Measurements from ENCODE around the gene SOX9.
A peak's percentile ranks its signal among the peaks of the same experiment; 100 is the strongest.
"Not testable (repeated sequence)": the region's sequence is repeated elsewhere in the genome, so short reads cannot be mapped to it uniquely, and the experiment has no call there.

SOX9 gene

GRCh38 chr17:72111336-72111923 is 9.4 kb upstream of the SOX9 start:
- DNase-seq: no peak

- DNase-seq: not testable (repeated sequence)
Observed at GRCh38 chr17:72111926-72112325, 8.9 kb upstream of the SOX9 start.

- DNase-seq: no peak
Observed at GRCh38 chr17:72113751-72114150, 7.1 kb upstream of the SOX9 start.

- DNase-seq: no peak
Observed at GRCh38 chr17:72115781-72116525, 4.9 kb upstream of the SOX9 start.

DNA sequence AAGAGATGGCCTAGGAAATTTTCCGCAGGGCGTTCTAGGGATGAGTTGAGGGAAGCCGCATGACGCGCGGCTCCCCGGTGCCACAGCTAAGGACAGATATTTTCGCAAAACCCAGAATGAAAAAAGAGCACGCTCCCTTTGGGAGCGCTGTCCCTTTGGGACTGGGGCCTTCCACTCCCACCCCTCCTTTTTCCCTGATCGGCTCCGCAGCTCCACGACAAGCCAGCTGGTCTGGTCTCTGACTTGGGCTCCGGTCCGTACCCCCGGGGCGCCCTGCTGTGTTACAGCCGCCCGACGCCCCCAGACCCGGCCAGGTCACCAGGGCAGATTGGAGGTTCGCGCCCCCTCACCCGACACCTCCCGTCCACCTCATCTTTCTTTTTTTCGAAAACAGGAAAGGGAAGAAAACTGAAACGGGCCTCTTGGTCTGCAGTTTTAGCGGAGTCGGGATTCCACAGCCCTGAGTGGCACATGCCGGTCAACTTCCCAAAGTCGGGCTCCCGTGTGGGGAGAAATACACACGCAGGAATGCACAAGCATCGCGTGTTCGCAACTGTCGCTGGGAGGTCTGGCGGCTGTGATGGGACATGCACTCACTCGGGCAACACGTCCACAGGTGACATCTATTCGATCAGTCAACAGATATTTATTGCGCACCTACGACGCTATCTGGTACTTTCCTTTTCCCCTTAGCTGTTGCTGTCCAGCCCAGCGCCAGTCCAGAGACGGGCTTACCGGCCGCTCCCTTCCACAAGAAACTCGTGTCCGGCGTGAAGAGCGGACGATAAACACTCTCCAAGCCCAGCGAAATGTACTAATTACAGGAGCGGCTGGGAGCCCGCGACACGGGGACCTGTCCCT is 3.9 kb upstream of the SOX9 start:
- no peak for DNase-seq

GRCh38 chr17:72117535-72118334 is 3.1 kb upstream of the SOX9 start:
- no peak for DNase-seq

DNA sequence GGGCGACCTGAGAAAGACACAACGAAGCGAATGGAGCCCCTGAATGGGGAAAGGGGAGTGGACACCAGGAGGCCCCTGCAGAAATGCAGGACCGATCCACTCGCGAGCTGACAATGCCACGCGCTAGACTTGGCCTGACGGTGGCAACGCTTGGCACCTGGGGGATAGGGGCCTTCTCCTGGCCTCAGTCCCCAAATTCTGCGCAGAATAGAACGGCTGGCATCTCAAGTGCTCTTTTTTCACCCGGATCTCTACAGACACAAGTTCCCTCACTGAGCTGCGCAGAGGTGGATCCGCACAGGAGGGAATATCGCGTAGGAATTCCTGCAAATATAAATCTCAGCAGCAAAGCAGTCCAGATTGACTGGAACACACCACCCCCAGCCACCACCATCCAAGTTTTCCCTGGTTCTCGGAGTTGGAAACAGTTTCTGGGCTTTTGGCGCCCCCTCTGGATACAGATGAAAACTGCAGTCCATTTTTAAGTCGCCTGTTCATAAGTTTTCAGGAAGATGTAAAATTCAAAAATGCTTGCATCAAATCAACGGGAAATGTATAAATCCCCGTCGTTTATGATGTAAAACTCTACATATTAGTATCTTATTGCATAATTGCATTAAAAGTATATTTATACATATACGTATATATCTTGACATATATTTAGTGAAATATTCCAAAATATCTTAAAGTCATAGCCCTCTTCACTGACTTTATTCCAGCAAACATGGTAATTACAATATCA is 2.3 kb upstream of the SOX9 start:
- DNase-seq: peak; percentile 80

DNA sequence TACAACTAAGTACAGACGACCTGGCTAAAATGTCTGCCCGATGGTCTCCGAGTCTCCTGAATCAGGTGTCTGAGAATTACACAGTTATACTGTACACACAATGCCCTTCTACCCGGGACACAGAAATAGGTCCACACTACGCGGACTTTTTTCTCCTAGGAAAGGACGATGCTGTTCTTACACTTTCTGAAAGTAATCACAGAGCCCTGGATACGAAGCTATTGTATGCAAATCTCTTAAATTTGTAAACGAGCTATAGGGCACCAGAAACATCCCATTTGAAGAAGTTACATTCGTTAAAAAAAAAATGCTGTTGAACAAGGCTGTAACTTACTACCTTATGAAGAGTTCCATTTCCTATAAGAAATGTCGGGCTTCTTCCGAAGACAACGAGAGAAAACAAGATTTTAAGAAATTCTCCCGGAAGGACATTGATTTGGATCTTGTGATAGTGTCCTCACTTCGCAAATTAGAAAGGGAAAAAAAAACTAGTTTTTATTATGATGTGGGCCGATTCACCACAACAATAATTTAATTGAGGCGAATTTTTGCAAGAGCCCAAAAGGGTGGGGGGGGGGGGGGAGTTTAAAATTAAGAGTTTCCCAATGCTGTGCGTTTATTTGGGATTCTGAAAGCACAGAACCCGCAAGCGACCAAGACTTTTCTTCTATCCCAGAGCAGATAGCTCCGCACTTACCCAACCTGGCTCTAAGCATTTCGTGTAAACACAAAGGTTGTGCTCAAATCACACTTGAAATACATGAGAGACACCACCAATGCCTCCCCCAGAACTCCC is 1.5 kb upstream of the SOX9 start:
- DNase-seq: no peak

DNA sequence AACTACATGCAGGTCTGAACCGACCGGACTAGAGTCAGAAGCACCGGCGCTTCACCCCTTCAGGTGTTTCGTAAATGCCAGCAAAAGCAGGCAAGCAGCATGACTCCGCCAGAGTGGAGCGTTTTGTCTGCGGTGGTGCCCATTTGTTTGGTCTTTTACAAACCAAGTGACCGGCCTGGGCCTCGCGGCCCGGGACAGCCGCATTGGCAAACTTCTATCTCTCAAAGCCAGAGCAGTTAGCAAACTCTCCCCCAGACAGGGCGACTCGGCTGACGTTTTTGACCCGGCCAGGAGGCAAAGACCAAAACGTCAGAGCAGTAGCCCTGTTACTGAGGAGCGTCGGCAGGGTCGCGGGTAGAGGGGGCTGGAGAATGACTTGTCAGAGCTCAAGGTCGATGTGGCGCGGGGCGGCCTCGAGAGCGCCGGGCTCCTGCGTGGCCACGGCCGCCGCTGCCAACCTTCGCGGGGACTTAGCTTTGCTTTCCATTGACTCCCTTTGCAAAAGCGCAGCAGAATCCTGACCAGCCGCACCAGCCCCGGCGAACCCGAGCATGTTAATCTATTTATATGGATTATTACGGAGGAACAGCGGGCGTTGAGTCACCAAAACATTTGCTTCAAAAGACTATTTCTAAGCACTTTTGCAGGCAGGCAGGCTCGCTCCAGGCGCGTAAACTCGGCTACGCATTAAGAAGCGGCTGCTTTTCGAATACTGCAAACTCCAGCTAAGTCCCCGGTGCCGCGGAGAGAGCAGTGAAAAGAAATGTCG is 763 bp upstream of the SOX9 start:
- DNase-seq: peak; percentile 72

DNA sequence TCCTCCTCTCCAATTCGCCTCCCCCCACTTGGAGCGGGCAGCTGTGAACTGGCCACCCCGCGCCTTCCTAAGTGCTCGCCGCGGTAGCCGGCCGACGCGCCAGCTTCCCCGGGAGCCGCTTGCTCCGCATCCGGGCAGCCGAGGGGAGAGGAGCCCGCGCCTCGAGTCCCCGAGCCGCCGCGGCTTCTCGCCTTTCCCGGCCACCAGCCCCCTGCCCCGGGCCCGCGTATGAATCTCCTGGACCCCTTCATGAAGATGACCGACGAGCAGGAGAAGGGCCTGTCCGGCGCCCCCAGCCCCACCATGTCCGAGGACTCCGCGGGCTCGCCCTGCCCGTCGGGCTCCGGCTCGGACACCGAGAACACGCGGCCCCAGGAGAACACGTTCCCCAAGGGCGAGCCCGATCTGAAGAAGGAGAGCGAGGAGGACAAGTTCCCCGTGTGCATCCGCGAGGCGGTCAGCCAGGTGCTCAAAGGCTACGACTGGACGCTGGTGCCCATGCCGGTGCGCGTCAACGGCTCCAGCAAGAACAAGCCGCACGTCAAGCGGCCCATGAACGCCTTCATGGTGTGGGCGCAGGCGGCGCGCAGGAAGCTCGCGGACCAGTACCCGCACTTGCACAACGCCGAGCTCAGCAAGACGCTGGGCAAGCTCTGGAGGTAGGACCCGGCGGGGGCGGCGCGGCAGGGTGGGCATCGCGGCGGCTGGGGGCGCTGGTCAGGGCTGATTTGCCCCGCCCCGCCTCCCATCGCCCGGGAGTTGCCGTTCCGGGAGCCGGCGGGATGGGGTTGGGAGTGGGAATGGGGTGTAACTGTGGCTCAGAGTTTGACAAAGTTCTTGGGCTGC is 567 bp downstream of the SOX9 start:
- peak; percentile 39 for DNase-seq

- DNase-seq: no peak
Observed at GRCh38 chr17:72122010-72122764, 1.4 kb downstream of the SOX9 start.

DNA sequence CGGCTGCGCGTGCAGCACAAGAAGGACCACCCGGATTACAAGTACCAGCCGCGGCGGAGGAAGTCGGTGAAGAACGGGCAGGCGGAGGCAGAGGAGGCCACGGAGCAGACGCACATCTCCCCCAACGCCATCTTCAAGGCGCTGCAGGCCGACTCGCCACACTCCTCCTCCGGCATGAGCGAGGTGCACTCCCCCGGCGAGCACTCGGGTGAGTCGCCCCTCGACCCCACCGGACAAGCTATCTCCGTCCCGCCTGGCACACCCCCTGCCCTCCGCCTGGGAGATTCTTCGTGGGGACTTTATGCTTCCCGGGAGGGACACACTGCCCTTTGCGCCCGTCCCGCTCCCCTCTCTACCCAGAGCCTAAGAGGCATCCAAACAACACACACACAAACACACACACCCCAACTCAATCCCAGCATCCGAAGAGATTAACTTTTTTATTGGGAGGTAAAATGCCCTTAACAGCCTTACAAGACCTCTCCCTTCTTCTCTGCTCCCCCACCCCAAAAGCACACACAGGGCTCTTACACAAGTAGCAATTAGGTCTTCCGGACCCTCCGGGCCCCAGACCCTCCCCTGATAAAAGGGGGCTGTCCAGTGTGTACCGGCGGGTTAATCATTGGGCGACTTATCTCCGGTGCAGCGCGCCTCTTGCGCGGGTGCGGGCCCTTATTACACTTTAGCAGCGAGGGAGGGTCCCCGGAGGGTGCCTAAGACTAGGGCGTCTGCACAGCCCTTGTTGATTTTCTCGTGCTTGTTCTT is 2.1 kb downstream of the SOX9 start:
- DNase-seq: peak; percentile 57

GRCh38 chr17:72123530-72124437 is 3.0 kb downstream of the SOX9 start:
- no peak for DNase-seq

DNA sequence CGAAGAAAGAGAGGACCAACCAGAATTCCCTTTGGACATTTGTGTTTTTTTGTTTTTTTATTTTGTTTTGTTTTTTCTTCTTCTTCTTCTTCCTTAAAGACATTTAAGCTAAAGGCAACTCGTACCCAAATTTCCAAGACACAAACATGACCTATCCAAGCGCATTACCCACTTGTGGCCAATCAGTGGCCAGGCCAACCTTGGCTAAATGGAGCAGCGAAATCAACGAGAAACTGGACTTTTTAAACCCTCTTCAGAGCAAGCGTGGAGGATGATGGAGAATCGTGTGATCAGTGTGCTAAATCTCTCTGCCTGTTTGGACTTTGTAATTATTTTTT is 3.6 kb downstream of the SOX9 start:
- no peak for DNase-seq

GRCh38 chr17:72125226-72125651 is 4.4 kb downstream of the SOX9 start:
- no peak for DNase-seq

- DNase-seq: no peak
Observed at GRCh38 chr17:72125742-72126141, 4.9 kb downstream of the SOX9 start.

Measured in fibroblast of skin of right quadriceps (primary cell).